Neutrophil (primary cell): ENCODE data around the gene ARHGEF37.

ENCODE experiments used
- H3K27ac ChIP-seq: fragments of 200-600 bp; sonication (generic); 2 replicates; pipeline ENCODE4 v1.5.1; 2016; ENCODE audit warnings: mild to moderate bottlenecking, moderate library complexity
- H3K27me3 ChIP-seq: fragments of 200-600 bp; sonication (generic); 2 replicates; pipeline ENCODE4 v1.6.0; 2016; ENCODE audit warnings: mild to moderate bottlenecking
- H3K36me3 ChIP-seq: fragments of 200-600 bp; sonication (generic); 2 replicates; pipeline ENCODE4 v1.5.1; 2017
- H3K4me1 ChIP-seq, 2 experiments: fragments of 200-600 bp in 1 of 2; sonication (generic) in 1 of 2; 1 replicate in 1 of 2; 2 replicates in 1 of 2; pipeline versions ENCODE4 v1.5.1 to v1.6.1; 2013 to 2016; ENCODE audit warnings: low read depth in 1 of 2, low read length in 1 of 2, mild to moderate bottlenecking in 1 of 2, moderate library complexity in 1 of 2; ENCODE audit not compliant: control insufficient read depth in 1 of 2, insufficient read depth in 1 of 2
- H3K4me3 ChIP-seq, 2 experiments: fragments of 200-600 bp in 1 of 2; sonication (generic) in 1 of 2; 1 replicate in 1 of 2; 2 replicates in 1 of 2; pipeline ENCODE4 v1.5.1; 2013 to 2016; ENCODE audit warnings: low read depth in 1 of 2, low read length in 1 of 2, mild to moderate bottlenecking in 1 of 2, moderate library complexity in 1 of 2
- H3K9me3 ChIP-seq: fragments of 200-600 bp; sonication (generic); 2 replicates; pipeline ENCODE4 v1.5.1; 2016
- CTCF ChIP-seq: fragments of 200-600 bp; sonication (generic); IDR thresholded peaks from 2 replicates; pipeline ENCODE4 v1.5.1; 2016; ENCODE audit warnings: antibody characterized with exemption

ARHGEF37 gene

GRCh38 chr5:149622466-149622865, 41.2 kb downstream of the ARHGEF37 start:
- no peaks in the 10 kb centered on the region for H3K27me3 ChIP-seq
- no peaks in the 10 kb centered on the region for H3K9me3 ChIP-seq
- no peak overlapping the region for H3K27ac ChIP-seq
- H3K4me3 ChIP-seq, result no peak overlapping the region
- H3K36me3 ChIP-seq, result no peaks in the 10 kb centered on the region
- TF ChIP-seq CTCF, result no peak
- no peaks in the 10 kb centered on the region for H3K4me1 ChIP-seq

GRCh38 chr5:149623473-149623872, 42.2 kb downstream of the ARHGEF37 start:
- H3K9me3 ChIP-seq, result no peaks in the 10 kb centered on the region
- no peak overlapping the region for H3K4me3 ChIP-seq
- no peaks in the 10 kb centered on the region for H3K4me1 ChIP-seq
- H3K27ac ChIP-seq, result no peak overlapping the region
- H3K27me3 ChIP-seq, result no peaks in the 10 kb centered on the region
- no peak for TF ChIP-seq CTCF
- no peaks in the 10 kb centered on the region for H3K36me3 ChIP-seq

- H3K4me3 ChIP-seq, result no peak overlapping the region
- no peaks in the 10 kb centered on the region for H3K9me3 ChIP-seq
- H3K4me1 ChIP-seq, result no peaks in the 10 kb centered on the region
- no peak overlapping the region for H3K27ac ChIP-seq
- no peaks in the 10 kb centered on the region for H3K36me3 ChIP-seq
- H3K27me3 ChIP-seq, result no peaks in the 10 kb centered on the region
- no peak for TF ChIP-seq CTCF
These were observed 45.8 kb downstream of the ARHGEF37 start for GRCh38 chr5:149627070-149627469.

GRCh38 chr5:149628221-149628620, 46.9 kb downstream of the ARHGEF37 start:
- Histone ChIP-seq H3K27ac (no peak overlapping the region), H3K9me3 (no peaks in the 10 kb centered on the region), H3K4me1 (no peaks in the 10 kb centered on the region), H3K36me3 (no peaks in the 10 kb centered on the region), H3K4me3 (no peak overlapping the region), H3K27me3 (no peaks in the 10 kb centered on the region)
- no peak for TF ChIP-seq CTCF

- Histone ChIP-seq H3K4me3 (no peak overlapping the region), H3K27ac (no peak overlapping the region), H3K36me3 (no peaks in the 10 kb centered on the region), H3K4me1 (no peaks in the 10 kb centered on the region), H3K9me3 (no peaks in the 10 kb centered on the region), H3K27me3 (no peaks in the 10 kb centered on the region)
- no peak for TF ChIP-seq CTCF
These were observed 47.6 kb downstream of the ARHGEF37 start for GRCh38 chr5:149628846-149629388.

- TF ChIP-seq CTCF, result no peak
- Histone ChIP-seq H3K27me3 (no peaks in the 10 kb centered on the region), H3K4me1 (no peaks in the 10 kb centered on the region), H3K36me3 (no peaks in the 10 kb centered on the region), H3K9me3 (no peaks in the 10 kb centered on the region), H3K27ac (no peak overlapping the region), H3K4me3 (no peak overlapping the region)
These were observed 48.1 kb downstream of the ARHGEF37 start for GRCh38 chr5:149629421-149629820.
